Activated T-cell treated with anti-CD3 and anti-CD28 coated beads, Interleukin-2, amount 50 U/mL, for 24 hours (primary cell): ENCODE measurements around the gene BMPER.

Experiments used
- DNase-seq: peaks from one replicate; pipeline ENCODE4 v3.0.0-alpha.2; 2020
- H3K27ac Mint-ChIP-seq: 2 replicates; pipeline ENCODE4 v1.8.0; 2020; ENCODE audit warnings: mild to moderate bottlenecking, mixed read lengths
- H3K27me3 Mint-ChIP-seq: 2 replicates; pipeline ENCODE4 v1.8.0; 2020; ENCODE audit warnings: mixed read lengths
- H3K36me3 Mint-ChIP-seq: 2 replicates; pipeline ENCODE4 v1.8.0; 2020; ENCODE audit warnings: low read depth, mixed read lengths
- H3K4me1 Mint-ChIP-seq: 2 replicates; pipeline ENCODE4 v1.8.0; 2020; ENCODE audit warnings: low read depth, mixed read lengths
- H3K4me3 Mint-ChIP-seq: 2 replicates; pipeline ENCODE4 v1.8.0; 2020; ENCODE audit warnings: mild to moderate bottlenecking, moderate library complexity, mixed read lengths
- H3K9me3 Mint-ChIP-seq: 2 replicates; pipeline ENCODE4 v1.8.0; 2020; ENCODE audit warnings: mixed read lengths

Gene BMPER

DNA sequence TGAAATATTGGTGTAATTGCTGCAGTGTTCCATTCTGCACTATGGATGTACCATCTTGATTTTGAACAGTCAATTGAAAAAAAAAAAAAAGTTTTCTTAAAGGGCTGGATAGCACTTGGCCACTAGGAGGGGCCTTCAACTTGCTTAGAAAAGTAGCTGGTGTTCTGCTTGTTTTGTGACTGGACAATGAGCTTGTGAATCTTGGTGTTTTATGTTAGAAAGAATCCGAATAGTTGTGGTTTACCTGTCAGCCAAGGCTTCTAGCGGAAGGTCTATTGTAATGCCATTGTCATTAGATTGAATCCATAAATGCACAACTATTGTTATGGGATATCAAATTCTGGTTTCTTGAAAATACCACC is 77.1 kb downstream of the BMPER start:
- DNase-seq = no peak

DNA sequence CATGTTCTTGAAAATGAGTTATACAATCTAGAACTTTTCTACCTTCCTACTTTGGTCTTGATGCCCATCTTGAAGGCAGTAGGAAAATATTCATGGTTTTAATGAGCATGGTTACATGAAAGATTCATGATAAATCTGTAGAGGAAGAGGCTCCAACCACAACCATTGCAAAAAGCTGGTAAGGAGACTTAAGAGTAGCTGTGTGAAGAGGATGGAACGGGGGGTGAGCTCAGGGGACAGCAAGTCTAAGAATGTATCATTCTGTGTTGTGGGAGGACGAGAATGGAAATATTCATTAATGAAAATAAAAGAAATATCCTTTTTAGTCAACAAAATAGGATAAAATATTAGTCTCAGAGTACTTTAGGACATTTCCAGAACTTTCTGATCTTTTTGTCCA is 81.1 kb downstream of the BMPER start:
- no peaks in the 10 kb centered on the region for H3K27me3 Mint-ChIP-seq
- H3K4me1 Mint-ChIP-seq = no peaks in the 10 kb centered on the region
- DNase-seq = no peak
- peaks cover 4% of the 10 kb centered on the region for H3K9me3 Mint-ChIP-seq
- no peaks in the 10 kb centered on the region for H3K36me3 Mint-ChIP-seq
- H3K4me3 Mint-ChIP-seq = no peak overlapping the region
- no peak overlapping the region for H3K27ac Mint-ChIP-seq

More for the DNA sequence above, 77.1 kb downstream of the BMPER start:
- no peak overlapping the region for H3K27ac Mint-ChIP-seq
- H3K4me3 Mint-ChIP-seq = no peak overlapping the region
- no peaks in the 10 kb centered on the region for H3K4me1 Mint-ChIP-seq
- H3K9me3 Mint-ChIP-seq = no peaks in the 10 kb centered on the region
- H3K27me3 Mint-ChIP-seq = no peaks in the 10 kb centered on the region
- H3K36me3 Mint-ChIP-seq = no peaks in the 10 kb centered on the region

DNA sequence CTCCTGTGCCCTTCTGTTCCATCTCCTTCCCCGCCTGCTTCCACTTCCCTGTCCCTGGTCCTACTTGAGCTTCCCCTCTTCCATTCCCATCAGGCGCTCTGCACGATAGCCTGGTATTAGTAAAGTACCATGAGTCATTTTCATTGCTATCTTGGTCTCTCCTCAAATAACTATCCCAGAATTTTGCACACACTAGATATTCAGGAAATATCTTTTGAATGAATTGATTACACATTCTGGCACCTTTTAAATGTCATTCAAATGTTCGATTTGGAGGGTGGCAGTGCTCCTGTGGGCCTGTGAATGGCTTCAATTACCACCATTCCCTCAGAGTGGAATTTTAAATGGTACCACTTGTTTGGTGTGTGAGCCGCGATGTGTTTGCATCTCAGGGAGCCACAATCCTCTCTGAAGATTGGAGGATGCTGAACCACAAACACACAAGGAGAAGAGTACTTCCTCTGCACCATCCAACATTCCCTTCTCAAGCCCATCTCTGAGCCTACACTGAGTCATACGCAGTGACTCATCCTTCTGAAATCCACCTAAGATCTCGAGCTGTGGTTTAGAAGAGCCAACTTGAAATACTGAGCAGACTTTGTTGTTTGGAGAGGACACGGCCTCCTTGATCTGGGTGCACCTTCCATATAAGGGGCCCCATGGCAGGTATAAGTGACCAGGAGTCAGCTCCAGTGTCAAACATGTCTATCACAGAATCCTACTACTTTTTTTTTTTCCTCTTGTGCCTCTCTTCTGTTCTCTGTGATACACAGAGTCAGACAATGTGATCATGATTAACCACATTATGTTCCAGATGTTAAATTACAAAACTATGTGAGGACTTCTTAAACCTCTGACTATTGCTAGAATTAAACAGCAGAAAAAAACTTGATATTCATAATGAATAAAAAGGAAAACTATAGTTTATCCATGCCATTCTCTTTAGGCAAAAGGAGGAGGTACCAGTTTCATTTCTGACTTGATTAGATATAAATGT is 81.9 kb downstream of the BMPER start:
- no peak for DNase-seq
- H3K36me3 Mint-ChIP-seq = no peaks in the 10 kb centered on the region
- no peak overlapping the region for H3K27ac Mint-ChIP-seq
- H3K27me3 Mint-ChIP-seq = no peaks in the 10 kb centered on the region
- no peaks in the 10 kb centered on the region for H3K4me1 Mint-ChIP-seq
- H3K4me3 Mint-ChIP-seq = no peak overlapping the region
- H3K9me3 Mint-ChIP-seq = peaks cover 4% of the 10 kb centered on the region

DNA sequence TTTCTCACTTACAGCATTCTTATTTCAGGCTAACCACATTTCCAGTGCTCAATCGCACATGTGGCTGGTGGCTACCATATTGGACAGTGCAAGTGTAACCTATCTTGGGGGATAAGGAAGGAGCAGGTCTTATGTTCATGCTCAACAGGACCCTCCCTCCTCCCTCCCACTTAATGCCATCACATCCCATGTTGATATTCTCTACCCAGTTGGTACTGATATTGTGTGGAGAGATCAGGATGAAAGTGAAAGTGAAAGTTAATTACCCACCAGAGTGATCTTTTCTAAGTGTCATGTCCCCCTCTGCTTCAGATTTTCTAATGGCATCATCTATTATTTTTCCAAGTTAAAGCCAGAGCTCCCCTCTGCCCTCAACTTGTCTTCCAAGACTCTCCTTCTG is 91.6 kb downstream of the BMPER start:
- H3K4me1 Mint-ChIP-seq = peaks cover 8% of the 10 kb centered on the region
- H3K9me3 Mint-ChIP-seq = peaks cover 3% of the 10 kb centered on the region
- no peak overlapping the region for H3K27ac Mint-ChIP-seq
- H3K4me3 Mint-ChIP-seq = no peak overlapping the region
- peaks cover 4% of the 10 kb centered on the region for H3K27me3 Mint-ChIP-seq
- no peaks in the 10 kb centered on the region for H3K36me3 Mint-ChIP-seq
- no peak for DNase-seq

DNA sequence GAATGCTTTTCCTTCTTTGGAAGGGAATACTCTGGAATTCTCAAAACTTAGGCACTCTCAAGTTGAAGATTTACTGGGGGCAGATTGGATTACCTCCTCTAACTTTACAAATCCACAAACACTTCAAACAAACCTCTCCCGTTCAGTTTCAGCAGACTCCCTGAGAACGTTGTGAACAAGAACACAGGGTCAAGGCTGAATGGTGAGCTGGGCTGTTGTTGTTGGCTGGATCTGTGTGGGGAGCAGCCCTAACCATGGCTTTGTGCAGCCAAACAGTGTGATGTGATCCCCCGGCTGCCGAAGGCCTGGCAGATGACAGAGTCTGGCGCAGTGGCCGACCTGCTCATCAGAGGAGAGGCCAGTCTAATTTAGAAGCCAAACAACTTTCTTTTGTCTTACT is 93.1 kb downstream of the BMPER start:
- Mint-ChIP-seq H3K27ac (no peak overlapping the region), H3K9me3 (peaks cover 4% of the 10 kb centered on the region), H3K4me3 (no peak overlapping the region), H3K4me1 (peaks cover 8% of the 10 kb centered on the region), H3K27me3 (peaks cover 4% of the 10 kb centered on the region), H3K36me3 (no peaks in the 10 kb centered on the region)
- no peak for DNase-seq

DNA sequence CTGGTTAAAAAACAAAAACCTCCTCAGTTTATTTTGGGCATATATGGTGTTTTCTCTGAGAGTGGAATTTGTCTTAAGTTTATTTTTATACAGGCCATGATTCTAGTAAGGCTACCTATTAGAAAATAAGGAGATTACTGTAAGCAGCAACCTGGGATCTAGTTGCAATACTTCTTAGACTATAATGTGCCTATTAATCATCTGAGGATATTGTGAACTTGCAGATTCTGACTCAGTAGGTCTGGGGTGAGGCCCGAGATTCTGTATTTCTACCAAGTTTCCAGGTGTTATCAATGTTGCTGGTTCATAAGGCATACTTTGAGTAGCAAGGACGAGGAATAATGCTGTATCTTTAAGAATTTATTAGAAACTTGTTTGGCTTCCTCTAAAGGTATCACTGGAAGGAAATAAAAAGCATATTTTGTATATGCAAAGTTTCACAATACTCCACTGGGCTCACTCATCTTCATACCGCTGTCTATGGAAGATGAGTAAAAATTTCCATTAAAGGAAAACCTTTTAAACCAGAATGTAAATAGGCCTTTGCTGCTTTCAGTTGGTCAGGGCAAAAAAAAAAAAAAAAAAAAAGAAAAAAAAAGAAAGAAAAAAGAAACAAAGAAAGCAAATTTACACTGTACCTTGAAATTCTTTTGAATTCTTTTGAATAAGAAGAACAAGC is 105.8 kb downstream of the BMPER start:
- Mint-ChIP-seq H3K27ac (no peak overlapping the region), H3K9me3 (no peaks in the 10 kb centered on the region), H3K36me3 (no peaks in the 10 kb centered on the region), H3K4me1 (no peaks in the 10 kb centered on the region), H3K27me3 (peaks cover 2% of the 10 kb centered on the region), H3K4me3 (no peak overlapping the region)
- DNase-seq = no peak

DNA sequence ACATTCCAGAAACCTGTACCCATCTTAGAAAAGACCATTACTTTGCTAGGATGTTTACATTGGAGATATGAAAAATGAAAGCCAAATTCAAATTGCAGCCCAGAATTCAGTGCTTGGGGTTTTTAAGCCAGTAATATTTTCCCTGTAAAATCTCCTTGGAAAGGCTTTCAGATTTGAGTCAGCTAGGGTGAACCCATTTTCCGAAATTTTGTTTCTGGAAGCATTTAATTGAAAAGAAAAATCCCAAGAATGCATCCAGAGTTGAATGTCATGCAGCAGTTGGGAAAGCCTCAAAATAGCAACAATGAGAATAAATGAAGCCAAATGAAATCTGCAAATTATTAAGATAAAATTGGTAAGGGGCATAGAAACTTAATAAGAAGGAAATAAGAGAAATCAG is 106.4 kb downstream of the BMPER start:
- no peaks in the 10 kb centered on the region for H3K4me1 Mint-ChIP-seq
- no peaks in the 10 kb centered on the region for H3K9me3 Mint-ChIP-seq
- H3K27me3 Mint-ChIP-seq = peaks cover under 1% of the 10 kb centered on the region
- H3K27ac Mint-ChIP-seq = no peak overlapping the region
- H3K4me3 Mint-ChIP-seq = no peak overlapping the region
- DNase-seq = no peak
- no peaks in the 10 kb centered on the region for H3K36me3 Mint-ChIP-seq

DNA sequence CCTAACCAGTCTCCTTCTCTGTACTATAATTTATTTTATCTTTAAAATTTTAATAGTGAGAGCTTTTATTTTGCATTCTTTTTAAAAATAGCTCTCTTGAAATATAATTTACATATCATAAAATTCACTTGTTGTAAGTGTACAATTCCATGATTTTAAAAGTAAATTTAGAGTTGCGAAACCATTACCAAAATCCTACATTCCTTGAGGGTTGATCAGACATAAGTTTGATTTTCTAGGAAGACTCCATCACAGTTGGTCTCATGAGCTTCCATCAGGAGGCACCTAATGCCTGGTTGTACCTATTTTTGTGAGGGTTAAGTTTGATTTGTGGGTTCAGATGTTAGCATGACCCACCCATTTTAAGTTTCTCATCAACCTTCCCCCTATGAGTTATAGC is 108.1 kb downstream of the BMPER start:
- Mint-ChIP-seq H3K4me1 (no peaks in the 10 kb centered on the region), H3K9me3 (no peaks in the 10 kb centered on the region), H3K4me3 (no peak overlapping the region), H3K36me3 (no peaks in the 10 kb centered on the region), H3K27ac (no peak overlapping the region), H3K27me3 (no peaks in the 10 kb centered on the region)
- DNase-seq = no peak

DNA sequence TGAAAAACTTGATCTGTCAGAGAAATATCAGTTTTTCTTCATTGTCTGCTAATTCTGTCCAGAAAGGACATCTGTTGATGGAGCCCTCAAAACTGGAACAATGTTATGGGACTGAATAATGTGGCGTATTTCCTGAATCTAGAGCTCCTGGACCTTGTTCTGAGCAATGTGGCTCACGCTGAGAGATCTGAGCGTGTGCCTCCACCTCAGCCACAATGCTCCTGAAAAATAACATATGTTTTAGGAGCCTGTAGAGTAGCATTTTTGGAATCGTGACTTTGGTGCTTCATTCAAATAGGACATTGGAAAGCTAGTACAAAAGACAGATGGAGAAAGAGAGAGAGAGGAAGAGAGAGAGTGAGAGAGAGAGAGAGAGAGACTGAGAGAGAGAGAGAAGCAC is 110.3 kb downstream of the BMPER start:
- Mint-ChIP-seq H3K27me3 (peaks cover 8% of the 10 kb centered on the region), H3K27ac (no peak overlapping the region), H3K9me3 (no peaks in the 10 kb centered on the region), H3K36me3 (no peaks in the 10 kb centered on the region), H3K4me1 (no peaks in the 10 kb centered on the region), H3K4me3 (no peak overlapping the region)
- DNase-seq = no peak

DNA sequence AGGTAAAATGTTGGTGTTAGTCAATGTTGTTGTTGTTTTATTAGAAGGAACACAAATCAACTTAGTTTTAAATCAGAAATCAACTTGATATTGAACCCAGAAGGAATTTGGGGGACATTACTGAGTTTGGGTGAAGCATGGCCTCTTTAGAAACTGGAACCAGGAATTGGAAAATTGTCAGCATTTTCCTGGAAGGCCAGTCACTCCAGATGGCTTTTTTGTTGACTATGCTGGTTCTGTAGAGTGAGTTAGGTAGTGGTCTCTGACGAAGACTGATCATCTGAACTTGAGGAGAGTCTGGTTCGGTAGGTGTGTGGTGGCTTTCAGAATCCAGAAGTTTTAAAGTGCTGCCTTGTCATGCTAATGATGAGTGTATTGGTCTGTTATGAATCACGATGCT is 111.5 kb downstream of the BMPER start:
- Mint-ChIP-seq H3K36me3 (no peaks in the 10 kb centered on the region), H3K4me1 (no peaks in the 10 kb centered on the region), H3K4me3 (no peak overlapping the region), H3K27ac (no peak overlapping the region), H3K9me3 (no peaks in the 10 kb centered on the region), H3K27me3 (peaks cover 8% of the 10 kb centered on the region)
- no peak for DNase-seq

DNA sequence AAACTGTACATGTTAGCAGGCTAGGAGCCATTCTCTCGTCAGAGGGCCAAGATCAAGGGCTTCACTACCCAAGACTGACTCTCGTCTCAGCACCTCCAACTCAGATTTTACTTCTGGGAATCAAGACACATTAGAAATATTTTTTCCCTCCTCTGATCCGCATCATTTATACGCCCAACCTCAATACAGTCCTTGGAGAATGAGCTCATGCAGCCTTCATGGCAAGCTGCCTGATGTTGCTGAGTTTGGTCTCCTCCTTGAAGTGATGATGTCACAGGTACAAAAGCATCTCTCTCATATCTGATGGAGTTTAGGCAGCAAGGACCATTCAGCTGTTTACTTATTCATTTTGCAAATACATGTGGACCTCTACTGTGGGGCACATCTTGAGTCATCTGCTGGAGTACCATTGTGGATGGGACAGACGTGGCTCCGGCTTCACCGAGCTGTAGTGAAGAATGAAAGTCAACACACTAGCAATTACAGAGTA is 114.0 kb downstream of the BMPER start:
- Mint-ChIP-seq H3K27me3 (peaks cover 8% of the 10 kb centered on the region), H3K4me3 (no peak overlapping the region), H3K9me3 (no peaks in the 10 kb centered on the region), H3K4me1 (no peaks in the 10 kb centered on the region), H3K36me3 (no peaks in the 10 kb centered on the region), H3K27ac (no peak overlapping the region)
- DNase-seq = no peak

DNA sequence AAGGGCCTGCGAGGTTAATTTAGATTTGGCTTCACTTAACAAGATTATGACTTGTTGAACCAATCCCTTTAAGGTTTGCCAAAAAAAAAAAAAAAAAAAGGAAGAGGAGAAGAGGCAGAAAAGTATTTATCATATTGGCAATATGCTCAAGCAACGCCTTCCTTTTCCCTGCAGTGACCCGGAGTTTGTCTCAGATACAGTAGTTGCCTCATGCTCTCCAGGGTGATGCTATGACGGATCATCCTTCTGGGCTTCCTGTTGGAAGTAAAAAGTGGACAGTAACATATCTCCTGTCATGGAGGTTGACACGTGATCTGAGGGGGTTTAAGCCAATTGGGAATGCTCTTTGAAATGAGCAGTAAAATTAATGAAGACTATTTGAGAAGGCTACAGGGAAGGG is 117.3 kb downstream of the BMPER start:
- Mint-ChIP-seq H3K9me3 (no peaks in the 10 kb centered on the region), H3K4me1 (no peaks in the 10 kb centered on the region), H3K27ac (no peak overlapping the region), H3K27me3 (peaks cover 8% of the 10 kb centered on the region), H3K4me3 (no peak overlapping the region), H3K36me3 (no peaks in the 10 kb centered on the region)
- DNase-seq = no peak

DNA sequence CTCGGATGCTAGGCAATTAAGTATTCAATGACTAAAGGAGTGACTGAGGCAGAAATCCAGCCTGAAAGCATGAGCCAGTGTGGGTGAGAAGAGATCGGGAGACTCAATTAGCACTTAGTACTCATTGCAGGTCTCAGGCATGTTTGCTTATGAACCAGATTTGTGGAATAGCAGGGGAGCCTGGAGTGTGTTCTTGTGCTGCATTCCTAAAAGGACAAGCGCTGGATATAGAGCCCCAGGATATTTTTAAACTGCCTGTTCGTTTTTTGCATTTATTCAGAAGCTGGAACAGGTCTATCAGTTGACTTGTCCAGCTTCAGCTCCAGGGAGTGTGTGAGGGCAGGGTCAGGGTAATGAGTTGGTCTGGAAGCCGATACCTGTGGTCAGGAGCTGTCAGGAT is 120.3 kb downstream of the BMPER start:
- H3K4me1 Mint-ChIP-seq = no peaks in the 10 kb centered on the region
- no peaks in the 10 kb centered on the region for H3K36me3 Mint-ChIP-seq

DNA sequence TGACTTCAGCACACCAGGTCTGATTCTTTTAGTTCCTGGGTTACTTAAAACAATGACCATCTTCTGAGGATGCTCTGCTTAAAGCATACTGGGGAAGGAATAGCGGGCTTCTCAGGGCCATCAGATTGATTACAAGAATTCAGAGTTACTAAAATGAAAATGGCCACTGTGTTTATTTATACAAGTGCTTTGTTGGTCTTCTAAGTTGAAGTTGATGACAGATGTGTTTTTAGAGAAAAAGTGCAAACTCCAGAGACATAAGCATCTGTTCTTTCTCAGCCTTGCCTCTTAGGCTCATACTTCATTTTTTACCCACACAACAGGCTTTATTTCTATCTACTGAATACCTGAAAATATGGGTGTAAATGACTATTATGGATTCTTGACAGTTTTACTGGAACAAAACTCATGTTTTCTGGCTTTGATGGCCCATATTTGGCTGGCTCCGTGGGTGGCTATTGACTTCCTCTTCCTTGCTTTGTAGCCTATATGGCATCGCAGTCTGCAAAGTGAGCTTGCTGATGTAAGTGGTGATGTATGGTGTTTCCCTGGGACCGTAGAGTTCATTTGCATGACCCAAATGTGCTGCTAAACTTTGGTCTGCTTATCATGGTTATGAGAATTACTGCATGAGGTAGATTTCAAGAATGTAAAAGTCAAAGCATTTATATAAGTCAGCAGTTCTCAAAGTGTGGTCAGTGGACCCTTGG is 121.3 kb downstream of the BMPER start:
- no peak overlapping the region for H3K4me3 Mint-ChIP-seq
- H3K27me3 Mint-ChIP-seq = no peaks in the 10 kb centered on the region
- no peak for DNase-seq
- no peaks in the 10 kb centered on the region for H3K36me3 Mint-ChIP-seq
- H3K27ac Mint-ChIP-seq = no peak overlapping the region
- H3K4me1 Mint-ChIP-seq = no peaks in the 10 kb centered on the region
- H3K9me3 Mint-ChIP-seq = no peaks in the 10 kb centered on the region

More for the DNA sequence above, 120.3 kb downstream of the BMPER start:
- Mint-ChIP-seq H3K4me3 (no peak overlapping the region), H3K27me3 (no peaks in the 10 kb centered on the region), H3K27ac (no peak overlapping the region), H3K9me3 (no peaks in the 10 kb centered on the region)
- no peak for DNase-seq
